ENCODE measurements around the gene NEUROG2. TPM values are rescaled to one million over a fixed set of nuclear protein-coding genes. Genes with fewer than 3 reads are reported as not detected.

Gene NEUROG2
- total RNA-seq, 3 donors from 2014 or later, result 0.29 to 0.33 TPM; not detected in 1

- peak overlapping the region in 1 of 3 donors; percentile 17 for H3K4me3 ChIP-seq
- intact Hi-C loops (cut with DNase I; ENCODE audit: low total_unique reads), result loop anchor here (5.0 kb wide), 1 partner anchor 1039 kb away; no protein-coding TSS in a partner anchor
- no peak for DNase-seq (ENCODE audit: low spot score in 2 of 2)
- peaks cover 0 to 14% of the 10 kb centered on the region in 2 donors for H3K4me1 ChIP-seq
- H3K36me3 ChIP-seq, result no peaks in the 10 kb centered on the region
- no peak overlapping the region for H3K27ac ChIP-seq
- TF ChIP-seq CTCF (IDR thresholded peaks at IDR 0.05), result no peak
- TF ChIP-seq POLR2A (IDR thresholded peaks at IDR 0.05), result no peak
- no peak for TF ChIP-seq POLR2AphosphoS5 (IDR thresholded peaks at IDR 0.05)
- no peaks in the 10 kb centered on the region for H3K9me3 ChIP-seq
- peaks cover 0 to 81% of the 10 kb centered on the region in 2 donors for H3K27me3 ChIP-seq
Observed at GRCh38 chr4:112521123-112522023, 5.4 kb upstream of the NEUROG2 start.

GRCh38 chr4:112520598-112521122 lies 4.7 kb upstream of the NEUROG2 start:
- Histone ChIP-seq H3K4me3 (peak overlapping the region in 1 of 3 donors; percentile 17), H3K36me3 (no peaks in the 10 kb centered on the region), H3K9me3 (no peaks in the 10 kb centered on the region), H3K27me3 (peaks cover 0 to 88% of the 10 kb centered on the region in 2 donors), H3K4me1 (peaks cover 0 to 15% of the 10 kb centered on the region in 2 donors), H3K27ac (no peak overlapping the region)
- DNase-seq (ENCODE audit: low spot score in 2 of 2), result no peak
- intact Hi-C loops (cut with DNase I; ENCODE audit: low total_unique reads), result loop anchor here (5.0 kb wide), 1 partner anchor 1038 kb away; no protein-coding TSS in a partner anchor
- TF ChIP-seq POLR2AphosphoS5 (IDR thresholded peaks at IDR 0.05), result no peak
- no peak for TF ChIP-seq CTCF (IDR thresholded peaks at IDR 0.05)
- no peak for TF ChIP-seq POLR2A (IDR thresholded peaks at IDR 0.05)

- no peak for DNase-seq (ENCODE audit: low spot score in 2 of 2)
- no peaks in the 10 kb centered on the region for H3K9me3 ChIP-seq
- intact Hi-C loops (cut with DNase I; ENCODE audit: low total_unique reads), result loop anchor here (5.0 kb wide), 1 partner anchor 1038 kb away; no protein-coding TSS in a partner anchor
- H3K36me3 ChIP-seq, result no peaks in the 10 kb centered on the region
- peaks cover 4 to 15% of the 10 kb centered on the region in 2 donors for H3K4me1 ChIP-seq
- peaks cover 0 to 95% of the 10 kb centered on the region in 2 donors for H3K27me3 ChIP-seq
- TF ChIP-seq POLR2A (IDR thresholded peaks at IDR 0.05) (no peak), POLR2AphosphoS5 (IDR thresholded peaks at IDR 0.05) (no peak), CTCF (IDR thresholded peaks at IDR 0.05) (no peak)
- peak overlapping the region in 1 of 3 donors; percentile 17 for H3K4me3 ChIP-seq
- H3K27ac ChIP-seq, result no peak overlapping the region
Observed at GRCh38 chr4:112519689-112520597, 4.0 kb upstream of the NEUROG2 start.

GRCh38 chr4:112518675-112519074 lies 2.7 kb upstream of the NEUROG2 start:
- H3K27me3 ChIP-seq, result peaks cover 0 to 98% of the 10 kb centered on the region in 2 donors
- TF ChIP-seq POLR2A (IDR thresholded peaks at IDR 0.05), result no peak
- no peak for TF ChIP-seq POLR2AphosphoS5 (IDR thresholded peaks at IDR 0.05)
- no peak for TF ChIP-seq CTCF (IDR thresholded peaks at IDR 0.05)
- H3K9me3 ChIP-seq, result no peaks in the 10 kb centered on the region
- no peak for DNase-seq (ENCODE audit: low spot score in 2 of 2)
- no peak overlapping the region for H3K27ac ChIP-seq
- no peaks in the 10 kb centered on the region for H3K36me3 ChIP-seq
- intact Hi-C loops (cut with DNase I; ENCODE audit: low total_unique reads), result no loop called here
- peaks cover 5 to 15% of the 10 kb centered on the region in 2 donors for H3K4me1 ChIP-seq
- H3K4me3 ChIP-seq, result no peak overlapping the region
